Amygdala (tissue), 56 donors: ENCODE measurements around the gene SEPTIN8.

Experiments
- DNase-seq, 56 donors: peaks; one replicate each; lab custom pipeline; 2025; lab: John Stamatoyannopoulos, UW

Gene SEPTIN8

GRCh38 chr5:132768485-132768868, 8.6 kb downstream of the SEPTIN8 start:
- DNase-seq = no peak

GRCh38 chr5:132767150-132767549, 9.9 kb downstream of the SEPTIN8 start:
- peak in 28 of 56 donors; percentile 18 to 70 (median 44) for DNase-seq

GRCh38 chr5:132766806-132767055, 10.3 kb downstream of the SEPTIN8 start:
- no peak for DNase-seq

GRCh38 chr5:132766020-132766805, 10.8 kb downstream of the SEPTIN8 start:
- no peak for DNase-seq

GRCh38 chr5:132765311-132766019, 11.6 kb downstream of the SEPTIN8 start:
- no peak for DNase-seq

- DNase-seq = no peak
Observed at GRCh38 chr5:132764671-132765238, 12.3 kb downstream of the SEPTIN8 start.

- DNase-seq = no peak
Observed at GRCh38 chr5:132764051-132764450, 13.0 kb downstream of the SEPTIN8 start.

- DNase-seq = no peak
Observed at GRCh38 chr5:132763181-132764036, 13.6 kb downstream of the SEPTIN8 start.

GRCh38 chr5:132762246-132763000, 14.6 kb downstream of the SEPTIN8 start:
- DNase-seq = no peak

- DNase-seq = no peak
Observed at GRCh38 chr5:132761321-132762240, 15.5 kb downstream of the SEPTIN8 start.

GRCh38 chr5:132760601-132761317, 16.3 kb downstream of the SEPTIN8 start:
- DNase-seq = no peak

GRCh38 chr5:132760049-132760420, 17.0 kb downstream of the SEPTIN8 start:
- DNase-seq = no peak

- no peak for DNase-seq
Observed at GRCh38 chr5:132759114-132760048, 17.7 kb downstream of the SEPTIN8 start.

- DNase-seq = no peak
Observed at GRCh38 chr5:132758451-132758850, 18.6 kb downstream of the SEPTIN8 start.

- DNase-seq = no peak
Observed at GRCh38 chr5:132756542-132756941, 20.5 kb downstream of the SEPTIN8 start.

GRCh38 chr5:132754947-132755346, 22.1 kb downstream of the SEPTIN8 start:
- DNase-seq = peak in 7 of 56 donors; percentile 17 to 64 (median 30)

- no peak for DNase-seq
Observed at GRCh38 chr5:132754111-132754510, 22.9 kb downstream of the SEPTIN8 start.
